TTC549 (cell line): Measurements from ENCODE around the gene TFB1M.

Experiments
- FAIRE-seq: peaks from 2 replicates; lab custom pipeline; 2012; peaks lifted over from hg19 to GRCh38; lab: Jason Lieb, UNC

The TFB1M gene

GRCh38 chr6:155263373-155264063 lies 50.8 kb downstream of the TFB1M start, which contains the start of gene CLDN20:
Gene CLDN20 (plus strand): TSS chr6:155264013. CDS start chr6:155275720, 11,707 bp downstream.
- FAIRE-seq: no peak

GRCh38 chr6:155262655-155263054 lies 51.6 kb downstream of the TFB1M start:
- no peak for FAIRE-seq

- FAIRE-seq: no peak
Measured at GRCh38 chr6:155261111-155261900, 53.0 kb downstream of the TFB1M start.

- FAIRE-seq: no peak
Measured at GRCh38 chr6:155260686-155261085, 53.6 kb downstream of the TFB1M start.

GRCh38 chr6:155259897-155260296 lies 54.4 kb downstream of the TFB1M start:
- FAIRE-seq: no peak

- FAIRE-seq: no peak
Measured at GRCh38 chr6:155259204-155259603, 55.1 kb downstream of the TFB1M start.

- no peak for FAIRE-seq
Measured at GRCh38 chr6:155257796-155258195, 56.5 kb downstream of the TFB1M start.

GRCh38 chr6:155256122-155256795 lies 58.0 kb downstream of the TFB1M start:
- no peak for FAIRE-seq

GRCh38 chr6:155254139-155254538 lies 60.1 kb downstream of the TFB1M start:
- no peak for FAIRE-seq

GRCh38 chr6:155253337-155253736 lies 60.9 kb downstream of the TFB1M start:
- no peak for FAIRE-seq

- FAIRE-seq: no peak
Measured at GRCh38 chr6:155252581-155252980, 61.7 kb downstream of the TFB1M start.

GRCh38 chr6:155250701-155251381 lies 63.4 kb downstream of the TFB1M start:
- no peak for FAIRE-seq

GRCh38 chr6:155248008-155249001 lies 66.0 kb downstream of the TFB1M start:
- FAIRE-seq: no peak

- FAIRE-seq: no peak
Measured at GRCh38 chr6:155247618-155248007, 66.7 kb downstream of the TFB1M start.

GRCh38 chr6:155246825-155247224 lies 67.5 kb downstream of the TFB1M start:
- FAIRE-seq: no peak

GRCh38 chr6:155245831-155246230 lies 68.5 kb downstream of the TFB1M start:
- FAIRE-seq: no peak

- no peak for FAIRE-seq
Measured at GRCh38 chr6:155245193-155245592, 69.1 kb downstream of the TFB1M start.

- FAIRE-seq: no peak
Measured at GRCh38 chr6:155244434-155244833, 69.8 kb downstream of the TFB1M start.

- no peak for FAIRE-seq
Measured at GRCh38 chr6:155241966-155242365, 72.3 kb downstream of the TFB1M start.

- FAIRE-seq: no peak
Measured at GRCh38 chr6:155240905-155241600, 73.2 kb downstream of the TFB1M start.

- no peak for FAIRE-seq
Measured at GRCh38 chr6:155237613-155238012, 76.7 kb downstream of the TFB1M start.
